VCaP (cell line): ENCODE measurements around the gene ARSB.
A peak's percentile ranks its signal among the peaks of the same experiment; 100 is the strongest.

Experiments
- H3K27ac ChIP-seq: fragments of 450-650 bp; 2 replicates; pipeline ENCODE4 v1.5.1; 2017
- TF ChIP-seq, protein P1 (sequence below): fragments of 450-650 bp; conservative IDR thresholded peaks from 2 replicates; pipeline ENCODE4 v1.5.1; 2017; ENCODE audit warnings: mild to moderate bottlenecking, moderate library complexity

Gene ARSB

GRCh38 chr5:78985116-78985724 is at the start of gene ARSB:
TSS of gene ARSB (minus strand) at chr5:78985310. CDS start at chr5:78985248, 62 bp downstream.
- TF ChIP-seq, protein P1, sequence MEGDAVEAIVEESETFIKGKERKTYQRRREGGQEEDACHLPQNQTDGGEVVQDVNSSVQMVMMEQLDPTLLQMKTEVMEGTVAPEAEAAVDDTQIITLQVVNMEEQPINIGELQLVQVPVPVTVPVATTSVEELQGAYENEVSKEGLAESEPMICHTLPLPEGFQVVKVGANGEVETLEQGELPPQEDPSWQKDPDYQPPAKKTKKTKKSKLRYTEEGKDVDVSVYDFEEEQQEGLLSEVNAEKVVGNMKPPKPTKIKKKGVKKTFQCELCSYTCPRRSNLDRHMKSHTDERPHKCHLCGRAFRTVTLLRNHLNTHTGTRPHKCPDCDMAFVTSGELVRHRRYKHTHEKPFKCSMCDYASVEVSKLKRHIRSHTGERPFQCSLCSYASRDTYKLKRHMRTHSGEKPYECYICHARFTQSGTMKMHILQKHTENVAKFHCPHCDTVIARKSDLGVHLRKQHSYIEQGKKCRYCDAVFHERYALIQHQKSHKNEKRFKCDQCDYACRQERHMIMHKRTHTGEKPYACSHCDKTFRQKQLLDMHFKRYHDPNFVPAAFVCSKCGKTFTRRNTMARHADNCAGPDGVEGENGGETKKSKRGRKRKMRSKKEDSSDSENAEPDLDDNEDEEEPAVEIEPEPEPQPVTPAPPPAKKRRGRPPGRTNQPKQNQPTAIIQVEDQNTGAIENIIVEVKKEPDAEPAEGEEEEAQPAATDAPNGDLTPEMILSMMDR = no peak

DNA sequence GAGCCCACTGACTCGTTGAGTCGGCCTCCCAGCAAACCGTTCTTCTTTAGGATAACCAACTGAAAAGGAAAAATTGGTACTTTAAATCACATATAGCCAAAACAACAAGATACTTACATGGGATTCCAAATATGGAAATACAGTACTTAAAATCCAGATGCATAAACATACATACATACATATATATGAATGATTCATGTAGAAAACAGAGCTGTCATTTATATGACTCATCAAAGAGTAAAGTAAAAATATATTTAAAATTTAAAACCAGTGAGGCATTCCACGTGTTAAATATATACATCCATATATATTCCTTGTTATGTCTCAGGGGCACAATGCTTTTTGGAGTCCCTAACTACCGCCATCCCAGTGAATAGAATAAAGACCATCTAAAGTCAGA is 47.7 kb upstream of the ARSB start:
- TF ChIP-seq, protein P1 = no peak
- H3K27ac ChIP-seq = no peak overlapping the region

More at GRCh38 chr5:78985116-78985724, at the start of gene ARSB:
- peak within 1 kb of the TSS; percentile 91 for H3K27ac ChIP-seq

- TF ChIP-seq, protein P1 = no peak
- no peak overlapping the region for H3K27ac ChIP-seq
These were observed 47.1 kb upstream of the ARSB start for GRCh38 chr5:79032031-79032695.

GRCh38 chr5:79031485-79031867 is 46.4 kb upstream of the ARSB start:
- H3K27ac ChIP-seq = no peak overlapping the region
- TF ChIP-seq, protein P1 = no peak

DNA sequence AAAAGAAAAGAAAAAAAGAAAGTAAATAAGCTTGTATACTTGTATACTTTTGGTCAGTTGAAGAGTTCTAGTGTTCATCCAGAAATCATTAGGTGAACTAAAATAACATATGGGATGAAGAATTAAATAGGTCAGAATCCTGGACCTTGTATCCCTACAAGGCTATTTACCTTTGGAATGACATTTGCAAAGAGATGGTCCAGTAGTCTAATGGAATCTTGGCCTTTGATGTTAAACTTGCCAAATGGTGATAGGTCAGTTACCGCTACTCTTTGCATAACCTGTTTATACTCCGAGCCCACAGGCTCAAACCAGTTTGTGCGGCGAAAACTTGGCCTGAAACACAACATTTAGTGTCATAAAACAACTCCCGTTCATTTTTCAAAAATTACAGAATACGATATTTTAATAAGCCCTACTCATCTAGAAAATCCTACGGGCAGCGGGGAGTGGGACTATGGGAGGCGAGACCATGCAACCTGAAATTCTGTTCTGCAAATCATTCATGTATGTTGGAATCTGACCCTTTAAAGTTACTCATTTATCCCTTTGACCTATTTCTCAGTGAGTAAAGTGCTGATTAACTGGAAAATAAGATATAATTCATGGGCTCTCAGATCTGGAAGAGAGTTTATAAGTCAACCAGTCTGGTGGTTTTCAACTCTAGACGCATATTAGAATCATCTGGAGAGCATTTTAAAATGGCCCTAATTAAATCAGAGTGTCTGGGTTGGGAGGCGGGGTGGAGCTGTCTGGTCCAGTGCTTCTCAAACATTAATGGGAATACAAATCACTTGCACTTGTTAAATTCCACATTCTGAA is 45.8 kb upstream of the ARSB start:
- H3K27ac ChIP-seq = no peak overlapping the region
- TF ChIP-seq, protein P1 = no peak

DNA sequence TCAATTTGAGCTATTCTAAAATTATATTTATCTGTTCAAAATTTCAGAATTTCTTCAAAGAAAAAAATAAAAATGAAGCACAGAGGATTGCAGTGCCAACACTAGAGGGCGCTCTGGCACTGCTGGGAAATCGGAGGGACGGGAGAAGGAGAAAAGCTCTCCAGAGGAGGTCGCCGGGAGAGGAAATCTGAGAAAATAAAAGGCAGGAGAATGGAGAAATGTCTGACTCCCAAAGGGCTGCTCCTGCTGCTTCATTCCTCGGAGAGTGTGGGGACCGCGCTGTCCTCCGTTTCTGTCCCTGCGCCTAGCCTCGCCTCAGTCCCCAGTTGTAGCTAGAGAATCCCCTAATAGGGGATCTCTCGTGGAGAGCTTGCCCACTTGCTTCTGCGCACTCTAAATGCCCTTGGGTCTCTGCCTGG is 40.0 kb upstream of the ARSB start:
- peak overlapping the region; percentile 40; the same call in 1 of the 2 replicates for H3K27ac ChIP-seq
- TF ChIP-seq, protein P1 = peak; percentile 100

- H3K27ac ChIP-seq = peak overlapping the region; percentile 40
- TF ChIP-seq, protein P1 = no peak
These were observed 38.8 kb upstream of the ARSB start for GRCh38 chr5:79023947-79024346.
